ENCODE data around the gene SPN.
A peak's percentile ranks its signal among the peaks of the same experiment; 100 is the strongest.
"Not testable (repeated sequence)": the region's sequence is repeated elsewhere in the genome, so short reads cannot be mapped to it uniquely, and the experiment has no call there.

Gene SPN

DNA sequence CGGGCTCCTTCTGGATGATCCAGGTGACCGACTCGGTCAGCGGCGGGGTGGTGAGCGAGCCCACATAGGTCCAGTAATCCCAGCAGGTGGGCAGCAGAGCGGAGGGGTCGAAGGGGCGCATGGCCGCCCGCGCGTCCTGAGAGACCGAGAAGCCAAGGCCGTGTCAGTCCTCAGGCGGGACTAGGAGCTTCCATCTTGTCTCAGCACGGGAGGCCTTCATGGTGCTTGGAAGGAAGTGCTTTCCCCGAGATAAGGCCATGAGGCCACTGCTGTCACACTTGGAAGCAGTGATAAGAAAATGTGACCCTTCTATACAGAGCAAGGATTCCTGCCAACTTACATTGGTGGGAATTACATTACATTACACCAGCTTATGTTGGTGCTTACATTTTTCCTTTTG, 40.3 kb upstream of the SPN start:
- not testable (repeated sequence) for H3K79me1 ChIP-seq (ENCODE audit: low read length); H2BK120ac ChIP-seq (ENCODE audit: low read depth, low read length); H3K23ac ChIP-seq (ENCODE audit: low read length); H3K4ac ChIP-seq (ENCODE audit: low read depth, low read length); H3K56ac ChIP-seq (ENCODE audit: low read length); H3K4me3 ChIP-seq (ENCODE audit: low read length); H3K79me2 ChIP-seq (ENCODE audit: control insufficient read depth, insufficient read depth, low read length); DNase-seq; H3K9ac ChIP-seq (ENCODE audit: low read length); H3K4me1 ChIP-seq (ENCODE audit: control insufficient read depth, low read depth, low read length); H3K27ac ChIP-seq (ENCODE audit: low read depth, low read length); H3K4me2 ChIP-seq (ENCODE audit: low read length); H2BK5ac ChIP-seq (ENCODE audit: low read length); H3K36me3 ChIP-seq (ENCODE audit: control insufficient read depth, insufficient read depth, low read length); H2AK5ac ChIP-seq (ENCODE audit: low read length); H4K8ac ChIP-seq (ENCODE audit: low read depth, low read length); H3K27me3 ChIP-seq (ENCODE audit: insufficient read depth, low read length, poor library complexity); H3K18ac ChIP-seq (ENCODE audit: low read length); H4K5ac ChIP-seq (ENCODE audit: low read length); H2BK15ac ChIP-seq (replicated peaks; ENCODE audit: low read depth)
- no CpG with 5 or more reads among the region's 18 CpGs for WGBS (ENCODE audit: extremely low coverage, insufficient coverage, low lambda C conversion rate)

DNA sequence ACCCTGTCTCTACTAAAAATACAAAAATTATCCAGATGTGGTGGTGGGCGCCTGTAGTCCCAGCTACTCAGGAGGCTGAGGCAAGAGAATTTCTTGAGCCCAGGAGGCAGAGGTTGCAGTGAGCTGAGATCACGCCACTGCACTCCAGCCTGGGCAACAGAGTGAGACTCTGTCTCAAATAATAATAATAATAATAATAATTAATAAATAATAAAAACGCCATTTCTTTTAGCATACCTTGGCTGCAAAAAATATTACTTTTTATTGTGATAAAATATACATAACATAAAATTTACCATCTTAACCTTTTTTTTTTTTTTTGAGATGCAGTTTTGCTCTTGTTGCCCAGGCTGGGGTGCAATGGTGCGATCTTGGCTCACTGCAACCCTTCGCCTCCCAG, 39.8 kb upstream of the SPN start:
- H2BK120ac ChIP-seq (ENCODE audit: low read depth, low read length); H3K18ac ChIP-seq (ENCODE audit: low read length); H3K4me1 ChIP-seq (ENCODE audit: control insufficient read depth, low read depth, low read length); H3K79me2 ChIP-seq (ENCODE audit: control insufficient read depth, insufficient read depth, low read length); H3K4me3 ChIP-seq (ENCODE audit: low read length); H2BK5ac ChIP-seq (ENCODE audit: low read length); H4K5ac ChIP-seq (ENCODE audit: low read length); H2BK15ac ChIP-seq (replicated peaks; ENCODE audit: low read depth); H3K4me2 ChIP-seq (ENCODE audit: low read length); H3K27ac ChIP-seq (ENCODE audit: low read depth, low read length); H3K27me3 ChIP-seq (ENCODE audit: insufficient read depth, low read length, poor library complexity); H3K36me3 ChIP-seq (ENCODE audit: control insufficient read depth, insufficient read depth, low read length); H3K4ac ChIP-seq (ENCODE audit: low read depth, low read length); H2AK5ac ChIP-seq (ENCODE audit: low read length); H3K56ac ChIP-seq (ENCODE audit: low read length); H3K79me1 ChIP-seq (ENCODE audit: low read length); H3K23ac ChIP-seq (ENCODE audit: low read length); H3K9ac ChIP-seq (ENCODE audit: low read length); H4K8ac ChIP-seq (ENCODE audit: low read depth, low read length); DNase-seq: not testable (repeated sequence)
- no CpG with 5 or more reads among the region's 5 CpGs for WGBS (ENCODE audit: extremely low coverage, insufficient coverage, low lambda C conversion rate)

DNA sequence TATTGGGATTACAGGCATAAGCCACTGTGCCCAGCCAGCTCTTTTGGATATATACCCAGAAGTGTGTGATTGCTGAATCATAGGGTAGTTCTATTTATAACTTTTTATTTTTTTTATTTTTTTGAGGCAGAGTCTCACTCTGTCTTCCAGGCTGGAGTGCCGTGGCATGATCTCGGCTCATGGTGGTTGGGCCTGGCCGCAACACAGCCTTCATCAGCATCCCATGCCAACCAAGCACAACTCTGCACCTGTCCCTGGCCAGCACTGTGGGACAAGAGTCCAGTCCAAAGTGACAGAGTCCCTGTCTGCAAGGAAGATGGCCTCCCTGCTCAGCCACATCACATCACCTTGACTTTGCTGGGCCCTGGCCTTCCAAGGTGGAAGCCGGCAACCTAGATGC, 37.9 kb upstream of the SPN start:
- not testable (repeated sequence) for H3K23ac ChIP-seq (ENCODE audit: low read length); H2BK15ac ChIP-seq (replicated peaks; ENCODE audit: low read depth); H2AK5ac ChIP-seq (ENCODE audit: low read length); H3K36me3 ChIP-seq (ENCODE audit: control insufficient read depth, insufficient read depth, low read length); H3K27me3 ChIP-seq (ENCODE audit: insufficient read depth, low read length, poor library complexity); H3K4me3 ChIP-seq (ENCODE audit: low read length); H4K8ac ChIP-seq (ENCODE audit: low read depth, low read length); H3K79me2 ChIP-seq (ENCODE audit: control insufficient read depth, insufficient read depth, low read length); H3K18ac ChIP-seq (ENCODE audit: low read length); H3K4ac ChIP-seq (ENCODE audit: low read depth, low read length); H3K9ac ChIP-seq (ENCODE audit: low read length); H2BK120ac ChIP-seq (ENCODE audit: low read depth, low read length); H3K27ac ChIP-seq (ENCODE audit: low read depth, low read length); H3K4me1 ChIP-seq (ENCODE audit: control insufficient read depth, low read depth, low read length); DNase-seq; H3K56ac ChIP-seq (ENCODE audit: low read length); H4K5ac ChIP-seq (ENCODE audit: low read length); H3K4me2 ChIP-seq (ENCODE audit: low read length); H2BK5ac ChIP-seq (ENCODE audit: low read length); H3K79me1 ChIP-seq (ENCODE audit: low read length)
- WGBS (ENCODE audit: extremely low coverage, insufficient coverage, low lambda C conversion rate), result no CpG with 5 or more reads among the region's 4 CpGs

DNA sequence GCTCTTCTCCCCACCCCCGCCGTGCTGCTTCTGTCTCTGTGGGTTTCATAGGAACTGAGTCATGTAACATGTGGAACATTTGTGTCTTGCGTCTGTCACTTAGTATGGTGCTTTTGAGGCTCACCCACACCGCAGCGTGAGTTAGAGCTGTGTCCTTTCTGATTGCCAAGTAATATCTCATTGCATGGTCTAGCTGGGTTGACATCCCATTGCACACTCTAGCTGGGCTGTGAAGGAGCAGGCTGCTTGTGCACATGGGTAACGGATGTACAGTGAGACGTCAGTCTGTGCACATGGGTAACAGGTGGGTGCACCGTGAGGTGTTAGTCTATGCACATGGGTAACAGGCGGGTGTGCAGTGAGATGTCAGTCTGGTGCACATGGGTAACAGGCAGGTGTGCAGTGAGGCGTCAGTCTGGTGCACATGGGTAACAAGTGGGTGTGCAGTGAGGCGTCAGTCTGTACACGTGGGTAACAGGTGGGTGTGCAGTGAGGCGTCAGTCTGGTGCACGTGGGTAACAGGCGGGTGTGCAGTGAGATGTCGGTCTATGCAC, 36.2 kb upstream of the SPN start:
- not testable (repeated sequence) for H4K5ac ChIP-seq (ENCODE audit: low read length); H3K4me1 ChIP-seq (ENCODE audit: control insufficient read depth, low read depth, low read length); H3K79me1 ChIP-seq (ENCODE audit: low read length); H2BK120ac ChIP-seq (ENCODE audit: low read depth, low read length); H3K9ac ChIP-seq (ENCODE audit: low read length); H2BK15ac ChIP-seq (replicated peaks; ENCODE audit: low read depth); H3K27me3 ChIP-seq (ENCODE audit: insufficient read depth, low read length, poor library complexity); H4K8ac ChIP-seq (ENCODE audit: low read depth, low read length); H2BK5ac ChIP-seq (ENCODE audit: low read length); DNase-seq; H3K56ac ChIP-seq (ENCODE audit: low read length); H3K79me2 ChIP-seq (ENCODE audit: control insufficient read depth, insufficient read depth, low read length); H3K27ac ChIP-seq (ENCODE audit: low read depth, low read length); H3K18ac ChIP-seq (ENCODE audit: low read length); H3K4me3 ChIP-seq (ENCODE audit: low read length); H2AK5ac ChIP-seq (ENCODE audit: low read length); H3K4me2 ChIP-seq (ENCODE audit: low read length); H3K4ac ChIP-seq (ENCODE audit: low read depth, low read length); H3K23ac ChIP-seq (ENCODE audit: low read length); H3K36me3 ChIP-seq (ENCODE audit: control insufficient read depth, insufficient read depth, low read length)
- WGBS (ENCODE audit: extremely low coverage, insufficient coverage, low lambda C conversion rate), result no CpG with 5 or more reads among the region's 16 CpGs

DNA sequence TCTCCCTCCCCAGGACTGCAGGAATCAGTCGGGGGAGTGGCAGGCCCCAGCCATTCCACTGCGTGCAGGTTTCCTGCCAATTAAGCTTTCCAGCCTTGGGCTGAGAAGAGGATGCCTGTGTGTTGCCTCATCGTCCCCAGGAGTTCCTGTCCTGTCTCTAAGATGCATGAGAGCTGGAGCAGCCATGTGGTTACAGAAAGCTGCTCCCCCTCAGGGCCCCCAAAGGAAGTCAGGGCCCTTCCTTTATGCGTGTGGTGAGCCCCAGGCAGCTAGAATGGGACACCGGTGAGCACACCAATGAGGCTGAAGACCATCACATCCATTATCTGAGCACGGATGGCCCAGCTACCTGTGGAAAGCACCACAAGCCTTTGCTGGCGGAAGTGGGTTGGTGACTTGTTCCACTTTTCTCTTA, 35.4 kb upstream of the SPN start:
- H2BK5ac ChIP-seq (ENCODE audit: low read length); H3K56ac ChIP-seq (ENCODE audit: low read length); H3K27me3 ChIP-seq (ENCODE audit: insufficient read depth, low read length, poor library complexity); H3K79me1 ChIP-seq (ENCODE audit: low read length); H3K4me3 ChIP-seq (ENCODE audit: low read length); H3K36me3 ChIP-seq (ENCODE audit: control insufficient read depth, insufficient read depth, low read length); H3K4me2 ChIP-seq (ENCODE audit: low read length); H3K4me1 ChIP-seq (ENCODE audit: control insufficient read depth, low read depth, low read length); H3K27ac ChIP-seq (ENCODE audit: low read depth, low read length); H2BK120ac ChIP-seq (ENCODE audit: low read depth, low read length); H3K9ac ChIP-seq (ENCODE audit: low read length); H3K18ac ChIP-seq (ENCODE audit: low read length); H2BK15ac ChIP-seq (replicated peaks; ENCODE audit: low read depth); H3K4ac ChIP-seq (ENCODE audit: low read depth, low read length); H2AK5ac ChIP-seq (ENCODE audit: low read length); H4K8ac ChIP-seq (ENCODE audit: low read depth, low read length); H3K79me2 ChIP-seq (ENCODE audit: control insufficient read depth, insufficient read depth, low read length); H3K23ac ChIP-seq (ENCODE audit: low read length); H4K5ac ChIP-seq (ENCODE audit: low read length): not testable (repeated sequence)
- peak; percentile 23 for DNase-seq
- WGBS (ENCODE audit: extremely low coverage, insufficient coverage, low lambda C conversion rate), result no CpG with 5 or more reads among the region's 7 CpGs

DNA sequence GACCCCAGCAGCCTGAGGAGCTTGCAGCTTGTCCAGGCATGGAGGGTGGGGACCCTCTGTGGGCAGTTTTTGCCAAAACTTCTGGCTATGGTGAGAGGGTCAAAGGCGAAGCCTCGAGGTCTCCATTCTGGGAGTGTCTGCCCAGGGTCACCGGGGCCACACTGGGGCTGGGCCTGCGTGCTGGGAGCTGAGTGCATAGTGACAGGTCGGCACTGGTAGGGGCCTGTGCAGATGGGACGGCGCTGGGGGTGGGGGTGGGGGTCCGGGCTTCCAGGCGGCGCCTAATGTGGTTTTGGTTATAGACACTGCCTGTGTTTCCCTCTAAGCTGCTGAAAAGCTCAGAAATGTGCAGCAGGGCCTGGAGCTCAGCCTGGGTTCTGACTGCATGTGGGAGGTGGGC, 34.3 kb upstream of the SPN start:
- H3K27ac ChIP-seq (ENCODE audit: low read depth, low read length); H3K27me3 ChIP-seq (ENCODE audit: insufficient read depth, low read length, poor library complexity); H2BK15ac ChIP-seq (replicated peaks; ENCODE audit: low read depth); H3K4me1 ChIP-seq (ENCODE audit: control insufficient read depth, low read depth, low read length); H3K9ac ChIP-seq (ENCODE audit: low read length); H3K18ac ChIP-seq (ENCODE audit: low read length); H3K4me2 ChIP-seq (ENCODE audit: low read length); DNase-seq; H3K36me3 ChIP-seq (ENCODE audit: control insufficient read depth, insufficient read depth, low read length); H3K79me1 ChIP-seq (ENCODE audit: low read length); H3K4ac ChIP-seq (ENCODE audit: low read depth, low read length); H2AK5ac ChIP-seq (ENCODE audit: low read length); H4K8ac ChIP-seq (ENCODE audit: low read depth, low read length); H3K56ac ChIP-seq (ENCODE audit: low read length); H3K23ac ChIP-seq (ENCODE audit: low read length); H3K4me3 ChIP-seq (ENCODE audit: low read length); H3K79me2 ChIP-seq (ENCODE audit: control insufficient read depth, insufficient read depth, low read length); H2BK120ac ChIP-seq (ENCODE audit: low read depth, low read length); H4K5ac ChIP-seq (ENCODE audit: low read length); H2BK5ac ChIP-seq (ENCODE audit: low read length): not testable (repeated sequence)
- no CpG with 5 or more reads among the region's 10 CpGs for WGBS (ENCODE audit: extremely low coverage, insufficient coverage, low lambda C conversion rate)

Data from mesendoderm (in vitro differentiated cells).